Lower leg skin (tissue), 4 donors: ENCODE measurements around the gene RASA1. TPM values are rescaled to one million over a fixed set of nuclear protein-coding genes. Genes with fewer than 3 reads are reported as not detected.
"Not testable (repeated sequence)": the region's sequence is repeated elsewhere in the genome, so short reads cannot be mapped to it uniquely, and the experiment has no call there.

Experiments
- DNase-seq, 2 donors: peaks; one replicate each; pipeline ENCODE4 v3.0.0-alpha.2; 2019; ENCODE audit warnings: low spot score in 2 of 2
- H3K4me3 ChIP-seq: fragments of 200-600 bp; sonication (generic); 2 replicates; pipeline ENCODE4 v1.5.1; 2017; ENCODE audit warnings: mild to moderate bottlenecking, low read depth; ENCODE audit not compliant: poor library complexity, severe bottlenecking
- CTCF ChIP-seq, 3 donors: fragments of 450-650 bp; IDR thresholded peaks; one replicate each; pipeline ENCODE4 v1.5.1; 2016; ENCODE audit warnings: antibody characterized with exemption in 3 of 3, mild to moderate bottlenecking in 3 of 3, moderate library complexity in 2 of 3
- POLR2A ChIP-seq, 2 donors: fragments of 450-650 bp; IDR thresholded peaks; one replicate each; pipeline ENCODE4 v1.6.1; 2016 to 2017; ENCODE audit warnings: antibody characterized with exemption in 2 of 2, mild to moderate bottlenecking in 1 of 2, moderate library complexity in 1 of 2
- WGBS, 2 donors: methylation state at CpG; one replicate each; pipeline ENCODE4 v1.1.5; 2018; 5-methylcytosine and 5-hydroxymethylcytosine counted together
- intact Hi-C: fragments of 100-400 bp; cut with DNase I; formaldehyde crosslinking; loops from one replicate; pipeline ENCODE4 v1.15.0; 2023; ENCODE audit warnings: low total_unique reads
- total RNA-seq, 4 donors: library from RNA; depleted of rRNA; stranded (reverse); fragments of >200 nt; gene quantifications; one replicate each; pipeline ENCODE4 v1.1.0, GENCODE V29; 2016

Gene RASA1
- total RNA-seq, 4 donors from 2014 or later, result 25.8 to 29.7 (median 28.1) TPM

- DNase-seq, result no peak
- 88 to 93% methylated on average over 5 of the region's 5 CpGs for WGBS, 2 donors
- TF ChIP-seq POLR2A (IDR thresholded peaks at IDR 0.05) (no peak), CTCF (IDR thresholded peaks at IDR 0.05) (no peak)
- no peak overlapping the region for H3K4me3 ChIP-seq
- intact Hi-C loops, result no loop called here
Measured at GRCh38 chr5:87298692-87299362, 31.1 kb downstream of the RASA1 start.

GRCh38 chr5:87300176-87300575 lies 32.5 kb downstream of the RASA1 start:
- intact Hi-C loops, result no loop called here
- H3K4me3 ChIP-seq, result no peak overlapping the region
- 95 to 96% methylated on average over 6 of the region's 6 CpGs for WGBS, 2 donors
- TF ChIP-seq POLR2A (IDR thresholded peaks at IDR 0.05) (no peak), CTCF (IDR thresholded peaks at IDR 0.05) (no peak)
- no peak for DNase-seq

- DNase-seq, result no peak
- TF ChIP-seq CTCF (IDR thresholded peaks at IDR 0.05) (no peak), POLR2A (IDR thresholded peaks at IDR 0.05) (no peak)
- no peak overlapping the region for H3K4me3 ChIP-seq
- intact Hi-C loops, result no loop called here
- 52 to 59% methylated on average over 2 of the region's 2 CpGs for WGBS, 2 donors
Measured at GRCh38 chr5:87300744-87301143, 33.1 kb downstream of the RASA1 start.

GRCh38 chr5:87302061-87302460 lies 34.4 kb downstream of the RASA1 start:
- H3K4me3 ChIP-seq, result no peak overlapping the region
- TF ChIP-seq CTCF (IDR thresholded peaks at IDR 0.05) (no peak), POLR2A (IDR thresholded peaks at IDR 0.05) (no peak)
- intact Hi-C loops, result no loop called here
- DNase-seq, result no peak

GRCh38 chr5:87303324-87303723 lies 35.6 kb downstream of the RASA1 start:
- intact Hi-C loops, result no loop called here
- DNase-seq, result no peak
- no peak overlapping the region for H3K4me3 ChIP-seq
- 92 to 94% methylated on average over 2 of the region's 2 CpGs for WGBS, 2 donors
- TF ChIP-seq POLR2A (IDR thresholded peaks at IDR 0.05), result no peak
- no peak for TF ChIP-seq CTCF (IDR thresholded peaks at IDR 0.05)

GRCh38 chr5:87306090-87306489 lies 38.4 kb downstream of the RASA1 start:
- intact Hi-C loops, DNase-seq, H3K4me3 ChIP-seq: not testable (repeated sequence)
- WGBS, 2 donors, result 89 to 93% methylated on average over 2 of the region's 2 CpGs
